ENCODE measurements around the gene MGRN1.

GRCh38 chr16:4654011-4654963 is 29.7 kb downstream of the MGRN1 start:
- no peak for TF ChIP-seq YY1 (IDR thresholded peaks at IDR 0.05; ENCODE audit: insufficient read depth, insufficient read length)
- no peak for TF ChIP-seq ZNF274 (IDR thresholded peaks at IDR 0.05; ENCODE audit: low read depth, low read length)
- TF ChIP-seq SUZ12 (IDR thresholded peaks at IDR 0.05; ENCODE audit: extremely low read depth, insufficient read depth, insufficient read length), result no peak

All from NT2/D1 (cell line).